HG03442 (cell line): ENCODE results near the gene DLL1.
"Not testable (repeated sequence)": the region's sequence is repeated elsewhere in the genome, so short reads cannot be mapped to it uniquely, and the experiment has no call there.

Experiments
- ATAC-seq: cut with Tn5 transposase; IDR thresholded peaks from one replicate; pipeline ENCODE4 v1.9.1; 2021; ENCODE audit warnings: mild to moderate bottlenecking, moderate library complexity; ENCODE audit not compliant: unreplicated experiment

The DLL1 gene

GRCh38 chr6:170290296-170291128 is at the start of gene DLL1:
Gene DLL1, minus strand, starts transcription at chr6:170291078. Its CDS starts 939 bp downstream, at chr6:170290139.
- ATAC-seq = no peak

- not testable (repeated sequence) for ATAC-seq
Measured at GRCh38 chr6:170335199-170335598, 44.3 kb upstream of the DLL1 start.

- ATAC-seq = no peak
Measured at GRCh38 chr6:170329321-170329720, 38.4 kb upstream of the DLL1 start.

GRCh38 chr6:170317718-170318117 is 26.8 kb upstream of the DLL1 start:
- ATAC-seq = no peak

- no peak for ATAC-seq
Measured at GRCh38 chr6:170317076-170317475, 26.2 kb upstream of the DLL1 start.

GRCh38 chr6:170316071-170316470 is 25.2 kb upstream of the DLL1 start:
- no peak for ATAC-seq

GRCh38 chr6:170314983-170315382 is 24.1 kb upstream of the DLL1 start:
- no peak for ATAC-seq

- no peak for ATAC-seq
Measured at GRCh38 chr6:170313716-170314295, 22.9 kb upstream of the DLL1 start.

- no peak for ATAC-seq
Measured at GRCh38 chr6:170312876-170313275, 22.0 kb upstream of the DLL1 start.

- ATAC-seq = no peak
Measured at GRCh38 chr6:170311696-170312095, 20.8 kb upstream of the DLL1 start.

- ATAC-seq = no peak
Measured at GRCh38 chr6:170308761-170309160, 17.9 kb upstream of the DLL1 start.

- no peak for ATAC-seq
Measured at GRCh38 chr6:170307080-170307545, 16.2 kb upstream of the DLL1 start.

- ATAC-seq = peak; percentile 96
Measured at GRCh38 chr6:170306324-170307079, 15.6 kb upstream of the DLL1 start, which contains the start of gene FAM120B. Gene FAM120B, plus strand, starts transcription at chr6:170306758. Its CDS starts 10,633 bp downstream, at chr6:170317391.

- peak; percentile 14 for ATAC-seq
Measured at GRCh38 chr6:170305805-170306323, 15.0 kb upstream of the DLL1 start.

- no peak for ATAC-seq
Measured at GRCh38 chr6:170301184-170301583, 10.3 kb upstream of the DLL1 start.

GRCh38 chr6:170298688-170299087 is 7.8 kb upstream of the DLL1 start:
- ATAC-seq = no peak

GRCh38 chr6:170297576-170298330 is 6.9 kb upstream of the DLL1 start:
- no peak for ATAC-seq

- ATAC-seq = no peak
Measured at GRCh38 chr6:170296746-170297575, 6.1 kb upstream of the DLL1 start.

GRCh38 chr6:170296423-170296745 is 5.5 kb upstream of the DLL1 start:
- ATAC-seq = no peak
